OCI-LY1 (cell line): Measurements from ENCODE around the gene OR5H6.

Source experiments
- EZH2 ChIP-seq: fragments of 200-600 bp; sonication (generic), shearing (Covaris generic); IDR thresholded peaks from 2 replicates; pipeline ENCODE4 v1.8.0; 2017; ENCODE audit warnings: borderline replicate concordance, mixed run types, mild to moderate bottlenecking, antibody characterized with exemption, low read length, moderate library complexity, mixed read lengths
- TF ChIP-seq, protein P1 (sequence below): fragments of 200-600 bp; sonication (generic), shearing (Covaris generic); IDR thresholded peaks from 2 replicates; pipeline ENCODE4 v1.5.1; 2017; ENCODE audit warnings: mild to moderate bottlenecking, antibody characterized with exemption, low read length, moderate library complexity, mixed read lengths

DNA sequence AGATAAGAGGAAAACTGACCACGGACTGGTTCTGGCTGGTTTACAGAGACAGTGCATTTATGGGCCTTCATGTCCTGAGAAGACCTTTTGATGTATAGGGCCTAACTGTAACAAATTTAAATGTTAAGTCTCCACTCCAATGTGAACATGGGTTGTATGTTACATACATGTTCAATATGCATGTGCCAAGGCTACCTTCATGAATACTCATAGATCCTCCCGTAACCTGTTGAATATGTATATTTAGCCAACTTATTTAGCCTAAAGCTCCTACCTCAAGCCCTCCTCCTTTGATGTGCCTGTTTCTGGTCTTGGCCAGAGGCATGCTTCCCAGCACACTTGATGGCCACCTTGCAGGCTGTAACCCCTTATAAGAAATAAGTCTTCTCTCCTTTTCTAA lies 18.2 kb downstream of the OR5H6 start, which contains the start of gene OR5H2:
- TF ChIP-seq, protein P1, sequence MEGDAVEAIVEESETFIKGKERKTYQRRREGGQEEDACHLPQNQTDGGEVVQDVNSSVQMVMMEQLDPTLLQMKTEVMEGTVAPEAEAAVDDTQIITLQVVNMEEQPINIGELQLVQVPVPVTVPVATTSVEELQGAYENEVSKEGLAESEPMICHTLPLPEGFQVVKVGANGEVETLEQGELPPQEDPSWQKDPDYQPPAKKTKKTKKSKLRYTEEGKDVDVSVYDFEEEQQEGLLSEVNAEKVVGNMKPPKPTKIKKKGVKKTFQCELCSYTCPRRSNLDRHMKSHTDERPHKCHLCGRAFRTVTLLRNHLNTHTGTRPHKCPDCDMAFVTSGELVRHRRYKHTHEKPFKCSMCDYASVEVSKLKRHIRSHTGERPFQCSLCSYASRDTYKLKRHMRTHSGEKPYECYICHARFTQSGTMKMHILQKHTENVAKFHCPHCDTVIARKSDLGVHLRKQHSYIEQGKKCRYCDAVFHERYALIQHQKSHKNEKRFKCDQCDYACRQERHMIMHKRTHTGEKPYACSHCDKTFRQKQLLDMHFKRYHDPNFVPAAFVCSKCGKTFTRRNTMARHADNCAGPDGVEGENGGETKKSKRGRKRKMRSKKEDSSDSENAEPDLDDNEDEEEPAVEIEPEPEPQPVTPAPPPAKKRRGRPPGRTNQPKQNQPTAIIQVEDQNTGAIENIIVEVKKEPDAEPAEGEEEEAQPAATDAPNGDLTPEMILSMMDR = no peak
- no peak for TF ChIP-seq EZH2
